GM18951 (cell line): ENCODE measurements around the gene SCT.

Experiments
- POLR2A ChIP-seq: IDR thresholded peaks from 4 replicates; pipeline ENCODE4 v1.6.1; 2011; ENCODE audit warnings: mild to moderate bottlenecking; ENCODE audit not compliant: insufficient read length, insufficient read depth; ENCODE audit errors: extremely low read depth
- in situ Hi-C: fragments of 300-500 bp; cut with MboI; formaldehyde crosslinking; loops from one replicate; pipeline ENCODE4 v1.12.0; 2022; ENCODE audit warnings: low sequenced_read_pairs, mixed read lengths, inconsistent platforms; ENCODE audit not compliant: unreplicated experiment

SCT gene, protein sequence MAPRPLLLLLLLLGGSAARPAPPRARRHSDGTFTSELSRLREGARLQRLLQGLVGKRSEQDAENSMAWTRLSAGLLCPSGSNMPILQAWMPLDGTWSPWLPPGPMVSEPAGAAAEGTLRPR

DNA sequence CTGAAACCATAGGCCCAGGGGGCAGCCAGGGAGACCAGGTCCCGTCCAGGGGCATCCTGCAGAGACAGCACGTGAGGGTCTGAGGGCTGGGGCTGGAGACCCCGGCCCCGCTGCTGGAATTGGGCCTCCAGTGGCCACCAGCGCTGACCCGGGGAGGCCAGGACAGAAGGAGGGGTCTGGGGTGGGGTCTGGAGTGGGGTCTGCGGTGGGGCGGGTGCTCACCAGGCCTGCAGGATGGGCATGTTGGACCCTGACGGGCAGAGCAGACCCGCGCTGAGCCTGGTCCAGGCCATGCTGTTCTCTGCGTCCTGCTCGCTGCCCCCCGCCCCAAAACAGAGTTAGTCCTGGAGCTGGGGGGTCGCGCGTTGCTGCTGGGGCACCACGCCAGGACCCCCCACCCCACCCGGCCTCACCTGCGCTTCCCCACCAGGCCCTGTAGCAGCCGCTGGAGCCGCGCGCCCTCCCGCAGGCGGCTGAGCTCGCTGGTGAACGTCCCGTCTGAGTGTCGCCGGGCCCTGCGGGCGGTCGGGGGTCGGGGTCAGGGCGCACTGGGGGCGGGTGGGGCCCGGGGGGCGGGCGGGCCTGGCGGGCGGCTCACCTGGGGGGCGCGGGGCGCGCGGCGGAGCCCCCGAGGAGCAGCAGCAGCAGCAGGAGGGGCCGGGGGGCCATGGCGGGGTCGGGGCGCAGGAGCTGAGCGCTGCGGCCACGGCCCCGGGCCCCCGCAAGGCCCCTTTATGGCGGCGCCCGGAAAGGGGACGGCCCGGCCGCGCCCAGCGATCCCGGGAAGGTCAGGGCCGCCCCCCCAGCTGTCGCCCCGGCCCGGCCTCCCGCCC, at the start of gene SCT:
TSS of gene SCT (minus strand) at position 707 of the 833 bp plus-strand sequence. CDS start at position 669, 38 bp downstream.
- in situ Hi-C loops: no loop called here
- TF ChIP-seq POLR2A: no peak

DNA sequence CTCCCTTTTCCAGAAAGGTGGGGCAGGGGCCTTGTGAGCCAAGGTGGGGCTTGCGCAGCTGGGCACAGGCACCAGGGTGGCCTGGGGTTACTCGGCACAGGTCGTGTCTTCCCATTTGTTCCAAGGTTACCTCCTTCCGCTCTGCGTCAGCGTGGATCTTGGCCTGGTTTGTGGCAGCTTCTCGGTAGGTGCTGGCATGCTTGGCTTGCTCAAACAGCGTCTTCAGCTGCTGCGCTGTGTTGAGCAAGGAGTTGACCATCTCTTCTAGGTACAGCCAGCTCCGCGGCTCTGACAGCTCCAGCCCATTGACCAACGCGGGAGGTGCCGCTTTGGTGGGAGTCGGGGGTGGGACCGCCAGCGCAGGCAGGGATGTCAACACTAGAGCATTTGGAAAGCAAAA, 47.4 kb upstream of the SCT start:
- in situ Hi-C loops: no loop called here

DNA sequence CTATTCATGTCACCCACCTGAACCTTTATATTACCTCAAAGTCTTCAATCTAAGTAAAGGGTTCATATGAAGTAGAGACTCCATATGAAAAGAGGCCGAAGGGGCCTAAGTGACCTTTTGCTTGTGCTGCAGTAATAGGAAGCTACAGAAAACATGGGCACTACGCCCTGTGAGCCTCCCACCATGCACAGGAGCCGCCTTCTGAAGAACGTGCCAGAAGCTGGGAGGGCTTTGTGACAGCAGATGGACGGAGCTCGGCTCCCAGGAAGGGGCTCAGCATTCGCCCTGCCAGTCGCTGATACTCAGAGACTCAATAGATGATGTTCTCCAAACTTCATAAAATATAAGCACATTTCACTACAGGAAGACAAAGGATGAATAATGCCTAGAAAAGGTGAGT, 46.9 kb upstream of the SCT start:
- TF ChIP-seq POLR2A: no peak
- in situ Hi-C loops: no loop called here

More for the DNA sequence above, 47.4 kb upstream of the SCT start:
- TF ChIP-seq POLR2A: no peak

DNA sequence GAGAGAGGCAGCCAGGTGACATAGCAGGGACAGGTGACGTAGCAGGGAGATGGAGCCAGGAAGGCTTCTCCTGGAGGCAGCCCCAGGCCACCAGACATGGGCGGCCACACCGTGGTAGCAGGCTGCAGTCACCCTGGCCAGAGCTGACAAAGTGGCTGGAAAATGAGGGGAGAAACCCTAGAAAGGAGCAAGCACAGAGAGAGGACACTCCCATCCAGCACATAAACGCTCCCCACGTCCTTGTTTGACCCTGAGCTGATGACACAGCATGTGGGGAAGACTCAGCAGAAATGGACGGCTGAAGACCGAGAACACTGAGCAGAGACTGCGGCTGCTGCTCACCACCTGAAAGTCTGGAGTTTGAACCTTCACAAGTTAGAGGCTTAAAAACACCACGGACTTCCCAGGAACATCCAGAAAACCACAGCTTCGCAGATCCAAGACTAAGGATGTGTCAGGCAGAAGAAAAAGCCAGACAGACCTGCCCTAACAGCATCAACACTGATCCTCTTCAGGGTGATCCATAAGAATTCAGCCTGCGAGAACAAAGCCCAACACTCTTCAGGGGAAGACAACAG, 38.8 kb upstream of the SCT start:
- TF ChIP-seq POLR2A: no peak
- in situ Hi-C loops: no loop called here

DNA sequence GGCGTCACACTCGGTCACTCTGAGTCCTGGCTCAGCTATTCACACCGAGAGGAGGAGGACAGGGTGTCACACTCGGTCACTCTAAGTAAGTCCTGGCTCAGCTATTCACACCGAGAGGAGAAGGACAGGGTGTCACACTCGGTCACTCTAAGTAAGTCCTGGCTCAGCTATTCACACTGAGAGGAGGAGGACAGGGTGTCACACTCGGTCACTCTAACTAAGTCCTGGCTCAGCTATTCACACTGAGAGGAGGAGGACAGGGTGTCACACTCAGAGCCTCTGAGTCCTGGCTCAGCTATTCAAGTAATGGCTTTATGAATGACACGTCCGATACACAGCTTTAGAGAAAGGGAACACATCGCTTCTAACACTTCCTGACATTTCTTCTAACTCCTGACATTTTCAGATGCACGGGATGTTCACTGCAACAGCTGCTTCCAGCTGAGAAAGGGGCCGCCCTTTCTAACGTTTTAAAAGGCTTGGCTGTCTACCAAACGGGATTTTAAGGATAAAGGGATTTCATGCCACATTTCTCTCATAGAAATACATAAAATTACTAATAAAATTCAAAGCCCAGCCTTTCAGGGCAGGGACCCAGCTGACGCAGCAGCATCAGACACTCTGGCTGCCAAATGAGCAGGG, 38.2 kb upstream of the SCT start:
- in situ Hi-C loops: no loop called here
- TF ChIP-seq POLR2A: no peak

DNA sequence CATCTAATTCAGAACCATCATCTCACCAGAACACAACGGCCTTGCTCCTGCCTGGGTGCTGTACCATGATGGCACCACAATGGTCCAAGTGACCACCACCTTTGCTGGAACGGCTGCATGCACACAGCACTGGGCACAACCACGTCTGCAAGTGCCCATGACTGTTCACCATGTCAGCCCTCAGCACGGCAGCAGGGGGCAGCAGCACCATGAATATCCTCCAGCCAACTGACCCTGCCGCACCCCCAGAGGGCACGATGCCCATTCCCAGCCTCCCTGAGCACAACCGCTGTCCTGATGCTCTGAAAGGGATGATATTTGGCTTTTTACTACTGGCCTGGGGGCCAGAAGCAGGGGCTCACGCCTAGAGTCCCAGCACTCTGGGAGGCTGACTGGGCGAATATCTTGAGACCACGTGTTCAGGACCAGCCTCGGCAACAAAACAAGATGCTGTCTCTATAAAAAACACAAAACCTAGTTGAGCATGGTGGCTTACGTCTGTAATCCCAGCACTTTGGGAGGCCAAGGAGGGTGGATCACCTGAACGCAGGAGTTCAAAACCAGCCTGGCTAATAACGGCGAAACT, 35.8 kb upstream of the SCT start:
- TF ChIP-seq POLR2A: no peak
- in situ Hi-C loops: no loop called here

DNA sequence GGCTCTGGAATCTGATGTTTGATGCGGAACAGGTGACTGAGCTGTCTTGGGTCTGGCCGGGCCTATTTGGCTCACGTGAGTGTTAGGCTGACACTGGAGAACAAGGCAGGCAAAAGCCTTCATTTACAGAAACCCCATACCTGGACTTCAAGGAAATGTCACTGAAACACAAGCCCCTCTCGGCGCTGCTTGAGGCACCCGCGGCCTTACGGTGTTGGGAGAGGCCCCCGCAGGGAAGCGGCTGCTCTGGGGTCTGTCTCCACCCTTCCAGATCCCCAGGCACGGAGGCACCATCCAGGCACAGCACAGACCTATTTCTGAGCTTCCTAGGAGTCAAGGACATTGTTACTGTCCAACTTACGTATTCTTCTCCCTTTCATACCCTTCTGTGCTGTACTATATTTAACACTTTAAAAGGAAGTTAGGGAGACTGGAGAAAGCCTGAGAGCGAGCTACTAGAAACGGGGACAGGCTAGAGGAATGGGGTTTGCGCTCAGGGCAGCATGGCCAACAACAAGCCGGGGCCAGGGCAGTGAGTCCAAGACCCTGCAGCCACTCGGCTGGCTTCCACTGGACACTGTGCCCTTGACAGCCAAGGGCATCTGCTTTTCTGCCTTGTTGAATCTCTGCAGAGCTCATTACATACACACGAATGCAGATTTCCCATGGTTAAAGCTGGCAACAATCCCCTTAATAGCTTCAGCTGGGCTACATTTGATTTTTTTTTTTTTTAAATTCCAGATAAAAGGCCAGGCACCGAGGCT, 33.9 kb upstream of the SCT start:
- TF ChIP-seq POLR2A: no peak
- in situ Hi-C loops: no loop called here

DNA sequence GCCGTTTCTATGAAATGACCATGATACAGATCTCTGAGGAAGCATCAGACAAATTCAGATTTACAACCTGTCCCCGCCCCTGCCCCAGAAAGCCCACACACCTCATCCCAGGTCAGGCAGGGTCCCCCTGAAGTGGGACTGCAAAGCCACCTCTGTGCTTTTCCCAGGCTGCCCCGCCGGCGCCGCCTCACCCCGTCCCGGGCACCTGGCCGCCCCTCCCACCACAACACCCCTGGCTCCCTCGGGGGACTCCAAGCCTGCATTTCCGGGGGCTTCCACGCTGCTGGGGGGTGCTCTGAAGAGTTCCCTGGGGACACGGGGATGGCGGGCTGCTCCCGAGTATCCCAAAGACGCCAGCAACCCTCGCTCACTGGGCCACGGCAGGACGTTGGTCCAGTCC, 33.3 kb upstream of the SCT start:
- no peak for TF ChIP-seq POLR2A
- in situ Hi-C loops: no loop called here

DNA sequence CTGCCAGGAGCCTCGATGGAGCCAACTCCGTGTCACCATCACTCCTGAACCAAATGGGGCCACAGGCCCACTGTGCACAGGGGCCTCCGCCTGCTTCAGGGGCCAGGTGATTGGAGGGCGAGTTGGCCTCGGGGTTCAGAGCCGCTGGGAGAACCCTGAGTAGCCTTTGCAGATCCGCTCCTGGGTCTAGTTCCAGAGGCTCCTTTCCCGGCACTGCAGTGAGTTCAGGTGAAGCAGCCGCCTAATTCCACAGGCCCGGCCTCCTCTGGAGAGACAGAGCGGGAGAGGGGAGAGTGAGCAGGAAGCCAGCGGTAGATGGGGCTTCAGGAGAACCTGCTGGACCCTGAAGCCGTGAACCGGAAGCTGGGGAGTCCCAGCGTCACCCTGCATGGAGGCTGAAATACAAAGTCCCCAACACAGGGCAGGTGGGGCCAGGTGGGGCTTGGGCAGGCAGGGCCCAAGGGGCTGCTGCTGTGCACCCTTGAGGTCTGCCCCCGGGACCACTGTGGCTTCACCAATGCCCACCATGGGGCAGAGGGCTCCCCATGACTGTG, 32.6 kb upstream of the SCT start:
- TF ChIP-seq POLR2A: no peak
- in situ Hi-C loops: no loop called here

DNA sequence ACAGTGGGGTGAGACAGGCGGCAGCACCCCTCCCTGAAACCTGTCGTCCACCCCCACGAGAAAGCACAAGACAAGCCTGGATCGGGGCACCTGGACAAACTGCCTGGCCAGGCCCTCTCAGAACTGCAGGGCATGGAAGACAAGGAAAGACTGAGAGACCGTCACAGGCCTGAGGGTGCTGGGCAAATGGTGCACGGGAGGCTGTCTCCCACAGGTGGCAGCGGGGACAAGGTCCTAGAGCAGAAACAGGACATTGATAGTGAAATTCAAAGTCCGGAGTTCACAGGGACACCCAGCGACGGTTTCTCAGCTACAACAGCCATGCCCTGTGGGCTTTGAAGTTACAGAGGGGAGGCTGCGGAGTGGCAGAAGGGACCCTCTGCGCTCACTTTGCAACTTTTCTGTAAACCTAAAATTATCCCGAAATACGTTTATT, 30.7 kb upstream of the SCT start:
- TF ChIP-seq POLR2A: no peak
- in situ Hi-C loops: no loop called here

DNA sequence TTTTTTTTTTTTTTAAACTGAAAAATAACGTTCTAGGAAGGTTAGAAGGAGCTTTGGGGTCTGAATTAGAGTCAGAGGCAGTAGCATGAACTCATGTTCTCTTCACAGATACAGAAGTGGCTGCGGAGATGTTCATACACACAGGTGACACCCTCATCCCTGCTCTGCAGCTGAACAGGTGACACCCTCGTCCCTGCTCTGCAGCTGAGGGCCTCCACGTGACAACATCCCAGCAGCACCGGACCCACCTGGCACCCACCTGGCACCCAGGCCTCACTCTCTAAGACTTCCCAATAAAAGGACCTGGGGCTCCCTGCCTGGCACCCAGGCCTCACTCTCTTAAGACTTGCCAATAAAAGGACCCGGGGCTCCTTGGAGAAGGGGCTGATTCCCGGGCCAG, 29.9 kb upstream of the SCT start:
- TF ChIP-seq POLR2A: no peak
- in situ Hi-C loops: no loop called here

DNA sequence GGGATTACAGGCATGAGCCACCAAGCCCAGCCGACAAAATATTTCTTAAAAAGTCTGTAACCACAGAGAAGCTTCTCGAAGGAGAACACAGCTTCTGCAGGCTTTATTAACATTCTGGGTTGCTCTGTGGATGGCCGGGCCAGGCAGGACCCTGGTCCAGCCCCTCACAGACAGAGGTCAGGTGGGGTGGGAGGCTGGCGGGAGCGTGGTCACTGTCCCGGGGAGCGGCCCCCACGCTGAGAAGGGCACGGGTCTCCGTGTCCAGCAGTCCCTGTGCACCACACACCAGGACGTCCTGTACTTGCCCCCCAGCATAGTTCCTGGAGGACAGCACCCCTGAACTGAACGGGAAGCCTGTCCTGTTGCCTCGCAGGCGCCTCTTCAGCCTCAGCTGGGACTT, 29.4 kb upstream of the SCT start:
- no peak for TF ChIP-seq POLR2A
- in situ Hi-C loops: no loop called here
